H1 (cell line): Measurements from ENCODE around the gene AP1G2. TPM values are rescaled to one million over a fixed set of nuclear protein-coding genes. Genes with fewer than 3 reads are reported as not detected.

ENCODE experiments used
- CTCF ChIA-PET: fragments of 300-600 bp; sonication (Branson Sonifier 250); formaldehyde crosslinking; loops from one replicate; lab custom pipeline; 2021; ENCODE audit not compliant: partially characterized antibody; lab: Charles Lee
- POLR2A ChIA-PET: fragments of 300-600 bp; sonication (Branson Sonifier 250); formaldehyde crosslinking; loops from one replicate; lab custom pipeline; 2021; ENCODE audit warnings: inconsistent platforms; ENCODE audit not compliant: partially characterized antibody; lab: Charles Lee
- DNase-seq, 2 experiments: peaks; one replicate each; pipeline versions ENCODE4 v3.0.0 to v3.0.0-alpha.2; 2010 to 2022; ENCODE audit warnings: low spot score in 2 of 2, low read depth in 1 of 2, mixed read lengths in 1 of 2
- FAIRE-seq: peaks from 2 replicates; lab custom pipeline; 2011; peaks lifted over from hg19 to GRCh38; lab: Jason Lieb, UNC
- H2AFZ ChIP-seq: 2 replicates; pipeline ENCODE4 v1.8.1; 2012; ENCODE audit warnings: low read length, inconsistent platforms
- H2AK5ac ChIP-seq: 2 replicates; pipeline ENCODE4 v1.6.1; 2013; ENCODE audit warnings: low read depth, low read length
- H2BK120ac ChIP-seq: replicated peaks from 2 replicates; pipeline ENCODE3; 2013; ENCODE audit warnings: low read depth, low read length, inconsistent platforms
- H2BK12ac ChIP-seq: 2 replicates; pipeline ENCODE4 v1.6.1; 2013; ENCODE audit warnings: low read depth, low read length
- H2BK15ac ChIP-seq: 2 replicates; pipeline ENCODE4 v1.6.1; 2013; ENCODE audit warnings: low read length
- H2BK20ac ChIP-seq: 2 replicates; pipeline ENCODE4 v1.6.1; 2013; ENCODE audit warnings: low read length
- H2BK5ac ChIP-seq: 2 replicates; pipeline ENCODE4 v1.6.1; 2013; ENCODE audit warnings: low read depth, low read length
- H3K14ac ChIP-seq: 2 replicates; pipeline ENCODE4 v1.6.1; 2013; ENCODE audit warnings: inconsistent platforms; ENCODE audit not compliant: insufficient read length
- H3K18ac ChIP-seq: 2 replicates; pipeline ENCODE4 v1.6.1; 2013; ENCODE audit warnings: low read length; ENCODE audit errors: extremely low read depth
- H3K23ac ChIP-seq: 2 replicates; pipeline ENCODE4 v1.6.1; 2013; ENCODE audit warnings: inconsistent platforms; ENCODE audit not compliant: insufficient read length
- H3K23me2 ChIP-seq: 2 replicates; pipeline ENCODE4 v1.6.1; 2013; ENCODE audit warnings: low read depth, low read length
- H3K27ac ChIP-seq: 2 replicates; pipeline ENCODE4 v1.6.1; 2011; ENCODE audit warnings: low read depth, low read length, inconsistent platforms
- H3K27me3 ChIP-seq, 4 experiments: replicated peaks in 1 of 4; 1 replicate in 1 of 4; 2 replicates in 3 of 4; pipeline versions ENCODE4 v1.6.1 to v1.8.1; 2011 to 2013; ENCODE audit warnings: low read length in 3 of 4, mild to moderate bottlenecking in 3 of 4, inconsistent platforms in 2 of 4, mixed read lengths in 2 of 4, moderate library complexity in 1 of 4; ENCODE audit not compliant: control insufficient read depth in 3 of 4, insufficient read depth in 3 of 4; ENCODE audit errors: extremely low read depth in 1 of 4
- H3K36me3 ChIP-seq, 4 experiments: 2 replicates each; pipeline versions ENCODE4 v1.6.1 to v1.8.1; 2011 to 2013; ENCODE audit warnings: mild to moderate bottlenecking in 4 of 4, low read length in 3 of 4, moderate library complexity in 2 of 4, control low read depth in 1 of 4, inconsistent platforms in 1 of 4; ENCODE audit not compliant: insufficient read depth in 4 of 4, control insufficient read depth in 2 of 4
- H3K4ac ChIP-seq: replicated peaks from 2 replicates; pipeline ENCODE3; 2013; ENCODE audit warnings: low read length, low read depth, mixed read lengths, inconsistent platforms; ENCODE audit not compliant: insufficient read length
- H3K4me1 ChIP-seq, 4 experiments: replicated peaks in 1 of 4; 1 replicate in 1 of 4; 2 replicates in 3 of 4; pipeline versions ENCODE4 v1.6.1 to v1.8.1; 2011 to 2013; ENCODE audit warnings: low read length in 3 of 4, inconsistent platforms in 2 of 4, mixed read lengths in 1 of 4; ENCODE audit not compliant: insufficient read depth in 4 of 4, control insufficient read depth in 3 of 4
- H3K4me2 ChIP-seq, 2 experiments: 2 replicates each; pipeline versions ENCODE4 v1.6.1 to v1.8.1; 2011 to 2013; ENCODE audit warnings: low read depth in 2 of 2, low read length in 2 of 2, control low read depth in 1 of 2, inconsistent platforms in 1 of 2, mild to moderate bottlenecking in 1 of 2; ENCODE audit not compliant: insufficient read depth in 1 of 2
- H3K4me3 ChIP-seq, 4 experiments: fragments of 200-600, 300-600 bp in 1 of 4; sonication (generic), shearing (Covaris generic), sonication (Bioruptor Twin) in 1 of 4; 2 replicates each; pipeline versions ENCODE4 v1.5.1 to v1.8.1; 2011 to 2016; ENCODE audit warnings: low read length in 4 of 4, low read depth in 3 of 4, control low read depth in 2 of 4, inconsistent platforms in 2 of 4, mild to moderate bottlenecking in 2 of 4, mixed read lengths in 1 of 4, moderate library complexity in 1 of 4; ENCODE audit not compliant: insufficient read depth in 2 of 4; ENCODE audit errors: extremely low read depth in 1 of 4
- H3K56ac ChIP-seq: replicated peaks from 2 replicates; pipeline ENCODE3; 2013; ENCODE audit warnings: low read depth, mild to moderate bottlenecking, mixed read lengths, low read length, inconsistent platforms; ENCODE audit not compliant: insufficient read length
- H3K79me1 ChIP-seq: 2 replicates; pipeline ENCODE4 v1.6.1; 2013; ENCODE audit warnings: low read depth, low read length, control low read depth
- H3K79me2 ChIP-seq, 2 experiments: 2 replicates each; pipeline versions ENCODE4 v1.6.1 to v1.8.1; 2012 to 2013; ENCODE audit warnings: low read length in 2 of 2, mild to moderate bottlenecking in 2 of 2, inconsistent platforms in 1 of 2; ENCODE audit not compliant: insufficient read depth in 2 of 2, control insufficient read depth in 1 of 2
- H3K9ac ChIP-seq, 4 experiments: replicated peaks in 1 of 4; 1 replicate in 1 of 4; 2 replicates in 3 of 4; pipeline versions ENCODE4 v1.6.1 to v1.8.1; 2011 to 2013; ENCODE audit warnings: low read depth in 3 of 4, low read length in 3 of 4, control low read depth in 2 of 4, mild to moderate bottlenecking in 2 of 4, moderate library complexity in 2 of 4, inconsistent platforms in 1 of 4; ENCODE audit errors: extremely low read depth in 1 of 4
- H3K9me3 ChIP-seq, 2 experiments: 2 replicates each; pipeline versions ENCODE4 v1.6.1 to v1.8.1; 2012 to 2013; ENCODE audit warnings: mild to moderate bottlenecking in 2 of 2, moderate library complexity in 2 of 2, control low read depth in 1 of 2, inconsistent platforms in 1 of 2, low read depth in 1 of 2, low read length in 1 of 2, mixed read lengths in 1 of 2; ENCODE audit not compliant: insufficient read depth in 2 of 2
- H4K20me1 ChIP-seq, 2 experiments: replicated peaks in 1 of 2; 2 replicates each; pipeline versions ENCODE3 to v1.8.1; 2011 to 2013; ENCODE audit warnings: inconsistent platforms in 2 of 2, low read length in 2 of 2, mild to moderate bottlenecking in 1 of 2; ENCODE audit not compliant: insufficient read depth in 2 of 2, control insufficient read depth in 1 of 2
- H4K5ac ChIP-seq: 2 replicates; pipeline ENCODE4 v1.6.1; 2013; ENCODE audit warnings: low read length, low read depth, mixed read lengths, inconsistent platforms; ENCODE audit not compliant: insufficient read length
- H4K8ac ChIP-seq: 2 replicates; pipeline ENCODE4 v1.8.0; 2013; ENCODE audit warnings: mild to moderate bottlenecking, moderate library complexity, low read length, inconsistent platforms; ENCODE audit not compliant: insufficient read depth; ENCODE audit errors: extremely low read depth
- H4K91ac ChIP-seq: replicated peaks from 2 replicates; pipeline ENCODE3; 2013; ENCODE audit warnings: low read length, mixed read lengths, inconsistent platforms; ENCODE audit not compliant: insufficient read length
- CHD2 ChIP-seq: IDR thresholded peaks from 2 replicates; pipeline ENCODE4 v1.6.1; 2012; ENCODE audit warnings: low read length, improper control_type of control experiment
- CREB1 ChIP-seq: IDR thresholded peaks from 2 replicates; pipeline ENCODE4 v1.6.1; 2012; ENCODE audit warnings: inconsistent platforms
- KDM5A ChIP-seq: fragments of 200-600 bp; IDR thresholded peaks from 2 replicates; pipeline ENCODE4 v1.7.1; 2012; ENCODE audit warnings: mild to moderate bottlenecking, low read length, inconsistent platforms, mixed read lengths
- NANOG ChIP-seq: IDR thresholded peaks from 2 replicates; pipeline ENCODE4 v1.6.1; 2011; ENCODE audit warnings: low read length, low read depth, mild to moderate bottlenecking, inconsistent platforms; ENCODE audit not compliant: insufficient read depth, poor library complexity, severe bottlenecking
- POU5F1 ChIP-seq: IDR thresholded peaks from 2 replicates; pipeline ENCODE4 v1.6.1; 2011; ENCODE audit warnings: low read depth, mild to moderate bottlenecking, low read length, moderate library complexity
- RFX5 ChIP-seq: IDR thresholded peaks from 2 replicates; pipeline ENCODE4 v1.6.1; 2011; ENCODE audit warnings: low read depth, low read length, improper control_type of control experiment, borderline replicate concordance
- RXRA ChIP-seq: IDR thresholded peaks from 2 replicates; pipeline ENCODE4 v1.6.1; 2011; ENCODE audit warnings: low read depth, mild to moderate bottlenecking, low read length, moderate library complexity; ENCODE audit not compliant: insufficient read depth
- SRF ChIP-seq: IDR thresholded peaks from 2 replicates; pipeline ENCODE4 v1.6.1; 2011; ENCODE audit warnings: mild to moderate bottlenecking, low read depth, low read length, moderate library complexity
- TBP ChIP-seq: IDR thresholded peaks from 2 replicates; pipeline ENCODE4 v1.6.1; 2011; ENCODE audit warnings: low read depth, low read length, improper control_type of control experiment
- WGBS, 2 experiments: shearing (Covaris generic) in 1 of 2; methylation state at CpG; one replicate each; pipeline versions ENCODE4 v1.1.6 to v1.1.7; 2013 to 2015; ENCODE audit warnings: low lambda C conversion rate in 2 of 2, mixed read lengths in 2 of 2, inconsistent platforms in 1 of 2, low coverage in 1 of 2, missing lambda C conversion rate in 1 of 2; ENCODE audit not compliant: insufficient replicate concordance in 2 of 2, insufficient coverage in 1 of 2, insufficient read length in 1 of 2; ENCODE audit errors: extremely low coverage in 1 of 2, missing lambda C conversion rate in 1 of 2; 5-methylcytosine and 5-hydroxymethylcytosine counted together
- polyA plus RNA-seq, 7 experiments: library from polyadenylated mRNA; depleted of rRNA in 3 of 7; stranded (reverse) in 5 of 7; unstranded in 2 of 7; fragments of >200 nt in 5 of 7; fragments of 200-250 nt in 2 of 7; gene quantifications; 1 replicate in 5 of 7; 2 replicates in 1 of 7; 4 replicates in 1 of 7; pipeline versions ENCODE4 v1.2.1 to v1.2.3, GENCODE V29; 2011 to 2013; ENCODE audit warnings: missing spikeins in 2 of 7, mixed read lengths in 2 of 7
- total RNA-seq: library from RNA; stranded (reverse); fragmentation: NEBNext Ultra II Directional; extraction: Animal tissue kit (Norgen Biotek cat#: 25700); gene quantifications from 2 replicates; pipeline ENCODE4 v1.2.1, GENCODE V29; 2021
- TF ChIP-seq, protein P1 (sequence below): IDR thresholded peaks from 2 replicates; pipeline ENCODE4 v1.6.1; 2011; ENCODE audit warnings: low read length, improper control_type of control experiment
- TF ChIP-seq, protein P2 (sequence below), 3 experiments: IDR thresholded peaks; 1 replicate in 2 of 3; 2 replicates in 1 of 3; pipeline versions ENCODE4 v1.5.1 to v1.6.1; 2011; ENCODE audit warnings: low read length in 3 of 3, mild to moderate bottlenecking in 3 of 3, inconsistent platforms in 2 of 3, low read depth in 1 of 3, moderate library complexity in 1 of 3; ENCODE audit not compliant: insufficient read depth in 1 of 3; ENCODE audit errors: control extremely low read depth in 1 of 3

The AP1G2 gene
- total and polyA plus RNA-seq, 2 of the 8 experiments (the other 6 are each of a cell fraction or from before 2014, with no cell fraction given) = 70.9 to 134 TPM

DNA sequence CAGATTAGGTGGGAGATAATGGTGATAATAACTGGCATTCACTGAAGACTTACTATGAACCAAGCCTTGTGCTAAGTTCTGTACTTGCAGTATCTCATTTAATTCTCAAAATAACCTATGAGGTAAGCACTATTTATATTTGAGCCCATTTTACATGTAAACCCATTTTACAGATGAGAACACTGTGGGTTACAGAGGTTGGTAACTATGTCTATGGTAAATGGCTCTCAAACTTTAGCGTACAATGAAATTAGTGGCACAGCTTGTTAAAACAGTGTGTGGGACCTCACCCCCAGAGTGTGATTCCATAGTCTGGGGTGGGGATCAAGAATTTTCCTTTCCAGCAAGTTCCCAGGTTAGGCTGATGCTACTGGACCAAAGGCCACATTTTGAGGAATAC lies 33.2 kb upstream of the AP1G2 start:
- POLR2A ChIA-PET = interaction anchor here (1.5 to 1.9 kb wide), 2 partner anchors 11 to 18 kb away, joined by 4 read pairs; no protein-coding TSS in a partner anchor
- FAIRE-seq (no peak), DNase-seq (no peak)
- Histone ChIP-seq H3K9me3 (no peaks in the 10 kb centered on the region; a peak in 1 of 4 replicates), H2BK12ac (no peak overlapping the region), H4K8ac (no peak overlapping the region), H3K9ac (no peak overlapping the region), H3K23ac (no peak overlapping the region), H3K4me2 (no peak overlapping the region), H4K20me1 (no peaks in the 10 kb centered on the region), H2BK5ac (no peak overlapping the region), H2AFZ (no peak overlapping the region), H4K91ac (no peak overlapping the region), H3K4me3 (no peak overlapping the region), H2BK120ac (no peak overlapping the region), H3K36me3 (no peaks in the 10 kb centered on the region), H3K27ac (no peak overlapping the region), H3K18ac (no peak overlapping the region), H2BK20ac (no peak overlapping the region), H3K79me2 (no peaks in the 10 kb centered on the region), H3K4ac (no peak overlapping the region), H2AK5ac (no peak overlapping the region), H4K5ac (no peak overlapping the region), H3K4me1 (no peaks in the 10 kb centered on the region), H3K23me2 (no peaks in the 10 kb centered on the region), H3K27me3 (no peaks in the 10 kb centered on the region), H3K14ac (no peak overlapping the region), H2BK15ac (no peak overlapping the region), H3K56ac (no peak overlapping the region), H3K79me1 (no peaks in the 10 kb centered on the region)
- CTCF ChIA-PET = interaction anchor here (0.9 to 1.0 kb wide), 2 partner anchors 12 to 64 kb away, joined by 4 to 5 read pairs; no protein-coding TSS in a partner anchor
- WGBS, 2 experiments = 92% methylated on average over 1 of the region's 1 CpG; no CpG with 5 or more reads in 1 of the 2 experiments
- no peak for TF ChIP-seq TBP
- TF ChIP-seq POU5F1 = no peak
- TF ChIP-seq, protein P1, sequence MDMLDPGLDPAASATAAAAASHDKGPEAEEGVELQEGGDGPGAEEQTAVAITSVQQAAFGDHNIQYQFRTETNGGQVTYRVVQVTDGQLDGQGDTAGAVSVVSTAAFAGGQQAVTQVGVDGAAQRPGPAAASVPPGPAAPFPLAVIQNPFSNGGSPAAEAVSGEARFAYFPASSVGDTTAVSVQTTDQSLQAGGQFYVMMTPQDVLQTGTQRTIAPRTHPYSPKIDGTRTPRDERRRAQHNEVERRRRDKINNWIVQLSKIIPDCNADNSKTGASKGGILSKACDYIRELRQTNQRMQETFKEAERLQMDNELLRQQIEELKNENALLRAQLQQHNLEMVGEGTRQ = no peak
- no peak for TF ChIP-seq NANOG
- no peak for TF ChIP-seq SRF
- TF ChIP-seq RXRA = no peak
- TF ChIP-seq CHD2 = no peak
- no peak for TF ChIP-seq KDM5A
- TF ChIP-seq, protein P2, sequence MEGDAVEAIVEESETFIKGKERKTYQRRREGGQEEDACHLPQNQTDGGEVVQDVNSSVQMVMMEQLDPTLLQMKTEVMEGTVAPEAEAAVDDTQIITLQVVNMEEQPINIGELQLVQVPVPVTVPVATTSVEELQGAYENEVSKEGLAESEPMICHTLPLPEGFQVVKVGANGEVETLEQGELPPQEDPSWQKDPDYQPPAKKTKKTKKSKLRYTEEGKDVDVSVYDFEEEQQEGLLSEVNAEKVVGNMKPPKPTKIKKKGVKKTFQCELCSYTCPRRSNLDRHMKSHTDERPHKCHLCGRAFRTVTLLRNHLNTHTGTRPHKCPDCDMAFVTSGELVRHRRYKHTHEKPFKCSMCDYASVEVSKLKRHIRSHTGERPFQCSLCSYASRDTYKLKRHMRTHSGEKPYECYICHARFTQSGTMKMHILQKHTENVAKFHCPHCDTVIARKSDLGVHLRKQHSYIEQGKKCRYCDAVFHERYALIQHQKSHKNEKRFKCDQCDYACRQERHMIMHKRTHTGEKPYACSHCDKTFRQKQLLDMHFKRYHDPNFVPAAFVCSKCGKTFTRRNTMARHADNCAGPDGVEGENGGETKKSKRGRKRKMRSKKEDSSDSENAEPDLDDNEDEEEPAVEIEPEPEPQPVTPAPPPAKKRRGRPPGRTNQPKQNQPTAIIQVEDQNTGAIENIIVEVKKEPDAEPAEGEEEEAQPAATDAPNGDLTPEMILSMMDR (IDR thresholded peaks at IDR 0.05; ENCODE audit: control extremely low read depth in 1 of 3, insufficient read depth in 1 of 3, low read depth in 1 of 3, low read length in 3 of 3) = no peak
- no peak for TF ChIP-seq RFX5
- no peak for TF ChIP-seq CREB1
